ENCODE results near the gene CPSF4.
"Not testable (repeated sequence)": the region's sequence is repeated elsewhere in the genome, so short reads cannot be mapped to it uniquely, and the experiment has no call there.

Gene CPSF4

GRCh38 chr7:99493823-99494222 is 55.1 kb downstream of the CPSF4 start:
- DNase-seq (ENCODE audit: low spot score) = no peak

- DNase-seq (ENCODE audit: low spot score) = no peak
These were observed 59.2 kb downstream of the CPSF4 start for GRCh38 chr7:99497766-99498545.

GRCh38 chr7:99498546-99498944 is 59.8 kb downstream of the CPSF4 start:
- DNase-seq (ENCODE audit: low spot score) = no peak

DNA sequence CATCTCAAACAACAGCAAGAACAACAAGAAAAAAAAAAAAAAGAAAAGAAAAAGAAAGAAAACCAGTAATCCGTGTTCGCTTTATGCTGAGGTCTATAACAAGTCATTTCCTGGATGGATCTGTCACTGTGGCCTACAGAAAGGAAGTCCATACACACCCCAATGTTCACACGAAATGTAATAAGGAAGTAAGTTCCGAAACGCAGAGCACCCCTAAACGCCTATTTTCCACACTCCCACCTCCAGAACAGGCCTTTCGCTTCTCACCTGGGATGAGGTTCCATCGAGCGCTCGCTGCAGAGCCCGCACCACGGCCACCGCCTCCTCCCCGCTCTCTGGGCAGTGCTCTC is 60.6 kb downstream of the CPSF4 start:
- DNase-seq (ENCODE audit: low spot score) = no peak

DNA sequence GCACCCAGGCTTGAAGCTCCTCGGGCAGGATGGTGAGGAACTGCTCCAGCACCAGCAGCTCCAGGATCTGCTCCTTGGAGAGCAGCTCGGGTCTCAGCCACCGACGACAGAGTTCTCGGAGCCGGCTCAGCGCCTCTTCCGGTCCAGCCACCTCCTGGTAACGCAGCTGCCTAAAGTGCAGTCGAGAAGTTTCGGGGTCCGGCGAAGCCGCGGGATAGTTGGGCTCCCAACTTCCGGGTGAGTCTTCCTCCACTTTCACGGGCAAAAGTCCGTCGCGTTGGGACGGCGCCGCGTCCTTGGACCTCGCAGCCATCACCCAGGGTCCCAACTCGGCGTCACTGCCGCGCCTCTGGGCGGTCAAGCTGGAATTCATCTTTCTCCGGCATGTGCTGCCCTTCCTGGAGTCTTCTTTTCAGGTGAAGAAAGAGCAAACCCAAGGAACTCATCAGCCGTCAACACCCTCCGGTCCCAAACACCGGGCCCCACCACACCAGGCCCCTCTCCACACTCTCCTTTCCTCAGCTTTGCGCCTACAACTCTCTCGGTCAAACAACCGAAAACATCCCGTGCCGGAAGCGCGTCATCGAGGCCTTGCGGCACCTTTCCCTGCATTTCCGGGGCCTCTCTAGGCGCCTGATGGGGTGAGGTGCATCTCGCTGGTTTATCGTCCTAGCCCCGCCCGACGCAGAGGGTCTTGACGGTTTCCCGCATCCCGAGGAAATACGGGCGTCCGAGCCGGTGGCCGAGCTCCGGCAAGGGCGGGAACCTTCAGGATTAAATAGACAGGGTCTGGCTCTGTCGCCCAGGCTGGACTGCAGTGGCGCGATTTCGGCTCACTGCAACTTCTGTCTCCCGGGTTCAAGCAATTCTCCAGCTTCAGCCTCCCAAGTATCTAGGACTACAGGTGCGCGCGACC is 61.2 kb downstream of the CPSF4 start, which contains the start of gene ZNF394:
Gene ZNF394 (minus strand): TSS at position 561 of the 916 bp plus-strand sequence. CDS start 188 bp downstream, at position 373.
- DNase-seq (ENCODE audit: low spot score) = peak; percentile 94

- DNase-seq (ENCODE audit: low spot score) = no peak
These were observed 61.9 kb downstream of the CPSF4 start for GRCh38 chr7:99500637-99501009.

DNA sequence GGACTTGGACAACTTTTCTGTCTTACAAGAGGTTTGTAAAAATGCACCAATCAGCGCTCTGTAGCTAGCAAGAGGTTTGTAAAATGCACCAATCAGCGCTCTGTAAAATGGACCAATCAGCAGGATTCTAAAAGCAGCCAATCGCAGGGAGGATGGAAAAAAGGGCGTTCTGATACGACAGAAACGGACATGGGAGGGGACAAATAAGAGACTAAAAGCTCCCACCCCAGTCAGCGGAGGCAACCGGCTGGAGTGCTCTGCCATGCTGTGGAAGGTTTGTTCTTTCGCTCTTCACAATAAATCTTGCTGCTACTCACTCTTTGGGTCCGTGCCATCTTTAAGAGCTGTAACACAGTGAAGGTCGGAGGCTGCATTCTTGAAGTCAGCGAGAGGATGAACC is 62.5 kb downstream of the CPSF4 start:
- not testable (repeated sequence) for DNase-seq (ENCODE audit: low spot score)

DNA sequence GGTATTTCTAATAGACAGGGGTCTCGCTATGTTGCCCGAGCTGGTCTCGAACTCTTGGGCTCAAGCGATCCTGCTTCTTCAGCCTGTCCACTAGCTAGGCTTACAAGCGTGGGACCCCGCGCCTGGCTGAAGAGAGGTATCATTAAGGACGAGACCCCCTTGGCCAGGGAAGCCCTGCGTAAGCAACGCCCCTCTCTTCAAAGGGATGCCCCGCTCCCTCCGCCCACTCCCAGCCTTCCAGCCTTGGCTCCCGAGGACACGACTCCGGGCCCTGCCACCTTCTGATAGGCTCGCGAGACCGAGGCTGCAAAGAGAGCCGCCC is 65.5 kb downstream of the CPSF4 start:
- no peak for DNase-seq (ENCODE audit: low spot score)

DNA sequence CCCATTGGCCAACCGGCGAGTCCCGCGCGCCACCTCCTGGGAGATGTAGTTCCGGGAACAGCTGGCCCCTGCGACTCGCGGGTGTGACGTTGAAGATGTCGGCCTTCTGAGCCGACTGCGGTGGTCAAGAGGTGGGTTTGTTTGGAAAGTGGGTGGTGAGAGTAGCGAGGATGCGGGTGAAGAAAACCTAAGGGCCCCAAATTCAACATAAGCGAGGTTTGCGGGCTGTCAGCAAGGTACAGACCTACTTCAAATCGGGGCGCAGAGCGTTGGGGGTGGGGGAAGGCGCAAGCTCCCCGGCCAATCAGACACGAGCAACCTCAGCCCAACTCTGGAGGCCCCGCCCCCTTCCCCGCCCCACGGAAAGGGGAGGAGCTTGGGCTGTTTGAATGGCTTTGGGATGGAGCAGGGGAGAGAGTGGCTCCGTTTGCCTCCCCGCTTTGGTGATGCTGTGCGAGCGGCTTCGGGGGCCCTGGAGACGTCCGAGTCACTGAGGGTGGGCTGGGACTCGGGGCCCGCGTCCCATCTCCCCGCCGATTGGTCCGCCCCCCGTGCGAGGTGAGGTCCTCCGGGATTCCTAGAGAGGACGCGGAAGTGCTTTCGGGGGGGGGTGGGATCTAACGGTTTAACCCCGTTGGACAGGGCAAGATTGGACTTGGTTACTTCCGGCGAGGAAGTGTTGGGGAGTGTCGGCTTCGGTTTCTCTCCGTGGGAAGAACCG is 66.0 kb downstream of the CPSF4 start, which contains the start of gene ZKSCAN5:
Gene ZKSCAN5 (plus strand): TSS at position 60 of the 721 bp plus-strand sequence. CDS start 1,383 bp downstream, outside the sequence.
- peak; percentile 98 for DNase-seq (ENCODE audit: low spot score)

- no peak for DNase-seq (ENCODE audit: low spot score)
These were observed 66.5 kb downstream of the CPSF4 start for GRCh38 chr7:99505324-99505662.
